GM18858 (cell line): ENCODE measurements around the gene ZAR1L.
"Not testable (repeated sequence)": the region's sequence is repeated elsewhere in the genome, so short reads cannot be mapped to it uniquely, and the experiment has no call there.

Experiments used
- ATAC-seq: cut with Tn5 transposase; IDR thresholded peaks from one replicate; pipeline ENCODE4 v1.9.1; 2021; ENCODE audit not compliant: unreplicated experiment

Gene ZAR1L, protein sequence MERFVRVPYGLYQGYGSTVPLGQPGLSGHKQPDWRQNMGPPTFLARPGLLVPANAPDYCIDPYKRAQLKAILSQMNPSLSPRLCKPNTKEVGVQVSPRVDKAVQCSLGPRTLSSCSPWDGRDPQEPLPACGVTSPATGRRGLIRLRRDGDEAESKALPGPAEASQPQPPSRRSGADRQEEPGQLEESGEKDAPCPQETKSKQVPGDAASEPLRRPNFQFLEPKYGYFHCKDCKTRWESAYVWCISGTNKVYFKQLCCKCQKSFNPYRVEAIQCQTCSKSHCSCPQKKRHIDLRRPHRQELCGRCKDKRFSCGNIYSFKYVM

DNA sequence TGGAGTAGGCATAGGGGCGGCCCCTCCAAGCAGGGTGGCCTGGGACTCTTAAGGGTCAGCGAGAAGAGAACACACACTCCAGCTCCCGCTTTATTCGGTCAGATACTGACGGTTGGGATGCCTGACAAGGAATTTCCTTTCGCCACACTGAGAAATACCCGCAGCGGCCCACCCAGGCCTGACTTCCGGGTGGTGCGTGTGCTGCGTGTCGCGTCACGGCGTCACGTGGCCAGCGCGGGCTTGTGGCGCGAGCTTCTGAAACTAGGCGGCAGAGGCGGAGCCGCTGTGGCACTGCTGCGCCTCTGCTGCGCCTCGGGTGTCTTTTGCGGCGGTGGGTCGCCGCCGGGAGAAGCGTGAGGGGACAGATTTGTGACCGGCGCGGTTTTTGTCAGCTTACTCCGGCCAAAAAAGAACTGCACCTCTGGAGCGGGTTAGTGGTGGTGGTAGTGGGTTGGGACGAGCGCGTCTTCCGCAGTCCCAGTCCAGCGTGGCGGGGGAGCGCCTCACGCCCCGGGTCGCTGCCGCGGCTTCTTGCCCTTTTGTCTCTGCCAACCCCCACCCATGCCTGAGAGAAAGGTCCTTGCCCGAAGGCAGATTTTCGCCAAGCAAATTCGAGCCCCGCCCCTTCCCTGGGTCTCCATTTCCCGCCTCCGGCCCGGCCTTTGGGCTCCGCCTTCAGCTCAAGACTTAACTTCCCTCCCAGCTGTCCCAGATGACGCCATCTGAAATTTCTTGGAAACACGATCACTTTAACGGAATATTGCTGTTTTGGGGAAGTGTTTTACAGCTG lies at the start of gene ZAR1L, which contains the start of gene BRCA2:
Gene ZAR1L (minus strand): TSS at position 126 of the 790 bp plus-strand sequence. CDS start 3,438 bp downstream, outside the sequence.
Gene BRCA2 (plus strand): TSS at position 271 of the 790 bp plus-strand sequence. CDS start 953 bp downstream, outside the sequence.
- ATAC-seq: peak; percentile 89

DNA sequence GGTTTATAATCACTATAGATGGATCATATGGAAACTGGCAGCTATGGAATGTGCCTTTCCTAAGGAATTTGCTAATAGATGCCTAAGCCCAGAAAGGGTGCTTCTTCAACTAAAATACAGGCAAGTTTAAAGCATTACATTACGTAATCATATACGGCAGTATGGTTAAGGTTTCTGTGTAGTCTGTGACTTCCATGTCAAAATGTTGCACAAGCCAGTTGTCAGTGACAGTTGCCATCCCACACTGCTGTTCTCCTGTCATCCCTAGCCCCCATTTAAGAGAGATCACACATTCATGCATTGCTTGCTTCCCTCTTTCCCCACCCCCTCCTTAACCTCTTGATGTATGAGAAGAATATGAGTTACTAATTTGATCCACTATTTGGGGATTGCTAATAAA lies 47.4 kb upstream of the ZAR1L start:
- ATAC-seq: no peak

DNA sequence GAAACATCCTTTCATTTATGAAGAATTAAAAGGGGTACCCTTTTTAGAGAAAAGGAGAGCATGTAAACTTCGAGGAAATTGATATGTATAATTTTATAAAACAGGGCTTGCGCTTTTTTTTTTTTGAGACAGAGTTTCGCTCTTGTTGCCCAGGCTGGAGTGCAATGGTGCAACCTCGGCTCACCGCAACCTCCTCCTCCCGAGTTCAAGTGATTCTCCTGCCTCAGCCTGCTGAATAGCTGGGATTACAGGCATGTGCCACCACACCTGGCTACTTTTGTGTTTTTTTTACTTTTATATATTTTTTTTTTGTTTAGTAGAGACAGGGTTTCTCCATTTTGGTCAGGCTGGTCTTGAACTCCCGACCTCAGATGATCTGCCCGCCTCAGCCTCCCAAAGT lies 40.8 kb upstream of the ZAR1L start:
- ATAC-seq: not testable (repeated sequence)

DNA sequence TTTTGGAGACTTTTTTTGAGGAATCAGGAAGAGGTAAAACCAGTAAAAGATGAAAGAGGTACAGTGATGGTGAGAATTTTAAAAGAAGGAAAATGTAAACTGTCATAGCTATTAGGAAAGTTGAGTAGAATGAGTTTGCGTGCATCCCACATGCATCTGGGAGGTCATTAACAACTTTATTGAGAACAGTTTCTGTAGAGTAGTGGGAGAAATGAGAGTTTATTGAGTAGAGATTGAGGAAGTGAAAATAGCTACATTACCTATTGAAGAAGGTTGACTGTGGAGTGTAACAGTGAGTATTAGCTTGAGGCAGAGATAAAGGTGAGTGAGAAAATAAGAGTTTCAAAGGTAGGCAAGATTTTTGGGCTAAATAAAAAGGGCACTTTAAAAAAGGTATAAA lies 38.9 kb upstream of the ZAR1L start:
- ATAC-seq: peak; percentile 68

DNA sequence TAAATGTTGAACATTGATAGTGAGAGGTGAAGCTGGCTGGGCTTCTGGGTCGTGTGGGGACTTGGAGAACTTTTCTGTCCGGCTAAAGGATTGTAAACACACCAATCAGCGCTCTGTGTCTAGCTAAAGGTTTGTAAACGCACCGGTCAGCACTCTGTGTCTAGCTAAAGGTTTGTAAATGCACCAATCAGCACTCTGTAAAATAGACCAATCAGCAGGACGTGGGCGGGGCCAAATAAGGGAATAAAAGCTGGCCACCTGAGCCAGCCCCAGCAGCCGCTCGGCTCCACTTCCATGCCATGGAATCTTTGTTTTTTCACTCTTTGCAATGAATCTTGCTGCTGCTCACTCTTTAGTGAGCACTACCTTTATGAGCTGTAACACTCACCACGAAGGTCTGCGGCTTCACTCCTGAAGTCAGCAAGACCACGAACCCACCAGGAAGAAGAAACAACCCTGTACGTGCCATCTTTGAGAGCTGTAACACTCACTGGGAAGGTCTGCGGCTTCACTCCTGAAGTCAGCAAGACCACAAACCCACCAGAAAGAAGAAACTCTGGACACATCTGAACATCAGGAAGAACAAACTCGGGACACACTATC lies 35.8 kb upstream of the ZAR1L start:
- ATAC-seq: not testable (repeated sequence)

DNA sequence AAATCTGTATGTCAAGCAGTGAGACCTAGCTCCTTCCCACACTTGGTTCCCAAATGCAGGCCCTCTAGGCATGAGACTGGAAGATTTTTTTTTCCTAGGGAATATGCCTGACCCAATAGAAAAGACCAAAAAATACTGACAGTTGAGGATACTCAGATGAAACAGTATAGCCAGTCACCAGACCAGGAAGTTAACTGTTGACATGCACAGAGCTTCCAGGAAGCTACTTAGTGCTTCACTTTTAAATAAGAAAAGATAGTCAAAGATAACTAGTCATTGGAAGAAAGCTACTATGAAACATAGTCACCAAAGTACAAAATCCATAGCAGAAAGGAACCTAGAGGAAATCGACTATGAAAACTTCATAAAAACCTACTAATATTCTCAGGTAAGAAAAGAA lies 32.5 kb upstream of the ZAR1L start:
- no peak for ATAC-seq

DNA sequence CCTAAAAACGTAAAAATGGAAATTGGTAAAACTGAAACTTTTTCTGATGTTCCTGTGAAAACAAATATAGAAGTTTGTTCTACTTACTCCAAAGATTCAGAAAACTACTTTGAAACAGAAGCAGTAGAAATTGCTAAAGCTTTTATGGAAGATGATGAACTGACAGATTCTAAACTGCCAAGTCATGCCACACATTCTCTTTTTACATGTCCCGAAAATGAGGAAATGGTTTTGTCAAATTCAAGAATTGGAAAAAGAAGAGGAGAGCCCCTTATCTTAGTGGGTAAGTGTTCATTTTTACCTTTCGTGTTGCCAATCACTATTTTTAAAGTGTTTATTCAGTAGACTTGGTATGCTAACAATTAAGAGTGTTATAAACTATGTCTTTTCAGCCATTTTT lies 25.8 kb upstream of the ZAR1L start:
- no peak for ATAC-seq

DNA sequence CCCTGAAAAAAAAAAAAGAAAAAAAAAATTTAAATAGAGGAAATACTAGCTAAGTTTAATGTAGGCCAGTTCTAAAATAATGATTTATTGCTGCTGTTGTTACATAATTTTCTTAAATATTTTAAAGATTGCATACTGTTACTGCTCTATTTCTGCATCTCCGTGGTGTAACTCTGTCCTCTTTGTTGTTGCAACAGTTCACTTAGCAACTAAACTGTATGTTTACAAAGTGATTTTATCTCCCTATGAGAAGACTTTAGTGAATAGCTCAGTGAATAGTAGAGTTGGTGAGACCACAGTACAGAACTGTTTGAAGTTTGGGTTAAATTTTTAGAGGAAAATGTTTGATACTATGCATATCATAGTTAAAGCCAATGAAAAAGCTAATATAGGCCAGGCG lies 19.5 kb upstream of the ZAR1L start:
- no peak for ATAC-seq

DNA sequence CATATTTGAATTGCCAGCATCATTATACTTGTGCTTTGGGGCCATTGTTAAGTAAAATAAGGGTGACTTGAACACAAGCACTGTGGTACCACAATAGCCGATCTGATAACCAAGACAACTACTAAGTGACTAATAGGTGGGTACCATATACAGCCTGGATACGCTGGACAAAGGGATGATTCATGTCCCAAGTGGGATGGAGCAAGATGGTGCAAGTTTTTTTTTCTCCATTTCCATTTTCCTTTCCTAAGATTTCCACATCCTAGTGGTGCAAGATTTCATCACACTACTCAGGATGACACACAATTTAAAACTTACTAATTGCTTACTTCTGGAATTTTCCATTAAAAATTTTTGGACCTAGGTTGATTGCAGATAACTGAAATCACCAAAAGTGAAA lies 15.3 kb upstream of the ZAR1L start:
- no peak for ATAC-seq

DNA sequence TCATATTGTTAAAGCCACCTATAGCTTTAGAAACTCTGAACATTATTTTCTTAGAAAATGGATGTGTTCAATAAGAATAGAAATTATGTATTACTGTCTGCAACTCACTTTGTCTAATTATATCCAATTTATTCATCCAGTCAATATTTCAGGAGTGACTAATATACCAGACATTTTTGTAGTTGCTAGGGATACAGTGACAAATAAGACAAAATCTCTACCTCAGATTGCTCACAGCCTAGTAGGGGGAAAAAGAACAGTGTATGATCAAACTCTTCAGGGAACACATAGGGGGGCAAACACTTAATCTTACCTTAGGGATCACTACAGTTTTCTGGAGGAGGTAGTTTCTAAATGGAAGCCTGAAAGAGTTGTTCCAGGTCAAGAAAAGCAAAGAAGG lies 8.7 kb upstream of the ZAR1L start:
- no peak for ATAC-seq

DNA sequence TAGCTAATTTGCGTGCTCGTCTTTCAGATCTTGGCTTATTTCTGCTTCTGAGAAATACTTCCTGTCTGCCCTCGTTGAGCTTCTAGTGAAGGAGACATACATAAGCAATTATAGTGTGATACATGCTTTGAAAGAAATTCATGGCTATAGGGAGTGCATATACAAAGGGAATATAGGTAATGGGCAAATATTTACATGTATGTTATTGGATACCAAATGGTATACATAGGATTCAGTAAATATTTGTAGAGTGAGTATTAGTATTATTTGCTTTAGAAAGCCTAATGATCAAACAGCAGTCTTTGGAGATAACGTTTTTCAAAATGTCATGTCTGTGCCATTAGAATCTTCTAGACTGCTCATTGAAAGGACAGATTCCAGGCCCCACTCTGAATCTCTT lies 5.4 kb upstream of the ZAR1L start:
- ATAC-seq: no peak

DNA sequence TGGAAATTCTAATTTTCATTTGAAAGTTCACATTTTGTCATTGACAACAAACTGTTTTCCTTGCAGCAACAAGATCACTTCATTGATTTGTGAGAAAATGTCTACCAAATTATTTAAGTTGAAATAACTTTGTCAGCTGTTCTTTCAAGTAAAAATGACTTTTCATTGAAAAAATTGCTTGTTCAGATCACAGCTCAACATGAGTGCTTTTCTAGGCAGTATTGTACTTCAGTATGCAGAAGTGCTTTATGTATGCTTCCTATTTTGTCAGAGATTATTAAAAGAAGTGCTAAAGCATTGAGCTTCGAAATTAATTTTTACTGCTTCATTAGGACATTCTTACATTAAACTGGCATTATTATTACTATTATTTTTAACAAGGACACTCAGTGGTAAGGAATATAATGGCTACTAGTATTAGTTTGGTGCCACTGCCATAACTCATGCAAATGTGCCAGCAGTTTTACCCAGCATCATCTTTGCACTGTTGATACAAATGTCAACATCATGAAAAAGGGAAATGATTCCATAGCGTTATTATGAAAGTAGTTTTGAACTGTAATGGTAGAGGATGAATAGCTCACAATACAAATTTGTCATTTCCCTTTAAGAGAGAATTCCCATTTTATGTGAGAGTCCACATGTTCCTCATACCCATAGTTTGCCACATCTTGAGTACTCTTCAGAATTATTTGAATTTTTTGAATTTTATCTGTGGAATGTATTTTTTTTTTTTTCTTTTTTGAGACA lies 2.7 kb upstream of the ZAR1L start:
- ATAC-seq: no peak

DNA sequence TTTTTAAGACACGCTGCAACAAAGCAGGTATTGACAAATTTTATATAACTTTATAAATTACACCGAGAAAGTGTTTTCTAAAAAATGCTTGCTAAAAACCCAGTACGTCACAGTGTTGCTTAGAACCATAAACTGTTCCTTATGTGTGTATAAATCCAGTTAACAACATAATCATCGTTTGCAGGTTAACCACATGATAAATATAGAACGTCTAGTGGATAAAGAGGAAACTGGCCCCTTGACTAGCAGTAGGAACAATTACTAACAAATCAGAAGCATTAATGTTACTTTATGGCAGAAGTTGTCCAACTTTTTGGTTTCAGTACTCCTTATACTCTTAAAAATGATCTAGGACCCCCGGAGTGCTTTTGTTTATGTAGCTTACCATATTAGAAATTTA lies 1.3 kb upstream of the ZAR1L start:
- no peak for ATAC-seq

DNA sequence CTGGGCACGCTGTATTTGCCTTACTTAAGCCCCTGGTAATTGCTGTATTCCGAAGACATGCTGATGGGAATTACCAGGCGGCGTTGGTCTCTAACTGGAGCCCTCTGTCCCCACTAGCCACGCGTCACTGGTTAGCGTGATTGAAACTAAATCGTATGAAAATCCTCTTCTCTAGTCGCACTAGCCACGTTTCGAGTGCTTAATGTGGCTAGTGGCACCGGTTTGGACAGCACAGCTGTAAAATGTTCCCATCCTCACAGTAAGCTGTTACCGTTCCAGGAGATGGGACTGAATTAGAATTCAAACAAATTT lies 821 bp upstream of the ZAR1L start:
- ATAC-seq: peak; percentile 40

DNA sequence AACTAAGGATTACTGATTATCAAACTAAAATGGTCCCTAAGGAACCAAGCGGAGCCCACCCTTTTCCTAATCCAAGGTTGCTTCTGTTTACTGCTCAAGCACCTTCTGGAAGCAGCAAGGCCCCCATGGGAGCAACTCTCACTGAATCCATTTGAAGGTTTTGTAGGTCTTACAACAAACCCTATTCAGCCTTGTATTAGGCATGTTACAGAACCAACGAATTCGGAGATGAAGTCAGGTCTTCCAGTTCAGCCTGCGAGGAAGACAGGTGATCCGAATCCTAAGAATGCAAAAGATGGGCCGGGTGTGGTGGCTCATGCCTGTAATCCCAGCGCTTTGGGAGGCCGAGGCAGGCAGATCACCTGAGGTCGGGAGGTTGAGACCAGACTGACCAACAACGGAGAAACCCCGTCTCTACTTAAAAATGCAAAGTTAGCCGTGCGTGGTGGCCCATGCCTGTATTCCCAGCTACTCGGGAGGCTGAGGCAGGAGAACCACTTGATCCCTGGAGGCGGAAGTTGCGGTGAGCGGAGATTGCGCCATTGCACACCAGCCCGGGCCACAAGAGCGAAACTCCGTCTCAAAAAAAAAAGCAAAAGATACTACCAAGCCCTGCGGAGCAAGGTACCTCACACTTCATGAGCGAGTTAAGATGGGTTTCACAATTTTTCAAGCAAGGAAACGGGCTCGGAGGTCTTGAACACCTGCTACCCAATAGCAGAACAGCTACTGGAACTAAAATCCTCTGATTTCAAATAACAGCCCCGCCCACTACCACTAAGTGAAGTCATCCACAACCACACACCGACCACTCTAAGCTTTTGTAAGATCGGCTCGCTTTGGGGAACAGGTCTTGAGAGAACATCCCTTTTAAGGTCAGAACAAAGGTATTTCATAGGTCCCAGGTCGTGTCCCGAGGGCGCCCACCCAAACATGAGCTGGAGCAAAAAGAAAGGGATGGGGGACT lies 609 bp downstream of the ZAR1L start:
- ATAC-seq: peak; percentile 13

DNA sequence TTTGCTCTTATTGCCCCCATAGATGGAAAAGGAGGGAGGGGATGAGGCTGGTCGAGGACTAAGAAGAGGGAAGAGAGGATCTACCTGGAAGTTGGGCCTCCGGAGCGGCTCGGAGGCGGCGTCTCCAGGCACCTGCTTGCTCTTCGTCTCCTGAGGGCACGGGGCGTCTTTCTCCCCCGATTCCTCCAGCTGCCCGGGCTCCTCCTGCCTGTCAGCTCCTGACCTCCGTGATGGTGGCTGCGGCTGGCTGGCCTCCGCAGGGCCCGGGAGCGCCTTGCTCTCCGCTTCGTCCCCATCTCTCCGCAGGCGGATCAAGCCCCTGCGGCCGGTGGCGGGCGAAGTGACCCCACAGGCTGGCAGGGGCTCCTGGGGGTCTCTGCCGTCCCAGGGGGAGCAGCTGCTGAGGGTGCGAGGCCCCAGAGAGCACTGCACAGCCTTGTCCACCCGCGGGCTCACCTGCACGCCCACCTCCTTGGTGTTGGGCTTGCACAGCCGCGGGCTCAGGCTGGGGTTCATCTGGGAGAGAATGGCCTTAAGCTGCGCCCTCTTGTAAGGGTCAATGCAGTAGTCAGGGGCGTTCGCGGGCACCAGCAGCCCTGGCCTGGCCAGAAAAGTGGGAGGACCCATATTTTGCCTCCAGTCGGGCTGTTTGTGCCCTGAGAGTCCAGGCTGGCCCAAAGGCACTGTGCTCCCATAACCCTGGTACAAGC lies 3.8 kb downstream of the ZAR1L start:
- ATAC-seq: no peak

DNA sequence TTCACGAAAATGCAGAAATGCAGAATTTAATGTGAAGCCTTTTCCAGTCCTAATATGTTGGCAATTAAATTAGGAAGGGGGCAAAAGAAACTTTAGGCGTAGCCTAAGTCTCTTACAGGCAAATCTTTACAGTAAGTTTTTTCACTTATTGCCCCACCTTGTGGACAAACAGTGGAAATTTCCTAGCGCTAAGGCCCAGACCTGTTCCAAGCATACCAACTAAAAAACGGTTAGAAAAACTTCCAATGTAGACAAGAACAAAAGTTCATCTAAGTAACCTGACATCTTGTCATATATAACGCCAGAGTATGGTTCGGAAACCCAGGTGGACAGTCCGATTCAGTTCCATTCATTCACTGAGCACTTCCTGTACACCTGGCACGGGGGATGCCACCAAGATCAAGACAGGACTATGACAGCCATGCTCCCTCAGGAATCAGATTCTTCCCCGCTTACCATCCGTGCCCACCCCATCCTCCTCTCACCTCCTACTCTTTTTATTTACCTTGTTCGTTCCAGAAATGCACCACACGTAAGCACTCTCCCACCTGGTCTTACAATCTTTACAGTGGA lies 4.9 kb downstream of the ZAR1L start:
- ATAC-seq: peak; percentile 70

DNA sequence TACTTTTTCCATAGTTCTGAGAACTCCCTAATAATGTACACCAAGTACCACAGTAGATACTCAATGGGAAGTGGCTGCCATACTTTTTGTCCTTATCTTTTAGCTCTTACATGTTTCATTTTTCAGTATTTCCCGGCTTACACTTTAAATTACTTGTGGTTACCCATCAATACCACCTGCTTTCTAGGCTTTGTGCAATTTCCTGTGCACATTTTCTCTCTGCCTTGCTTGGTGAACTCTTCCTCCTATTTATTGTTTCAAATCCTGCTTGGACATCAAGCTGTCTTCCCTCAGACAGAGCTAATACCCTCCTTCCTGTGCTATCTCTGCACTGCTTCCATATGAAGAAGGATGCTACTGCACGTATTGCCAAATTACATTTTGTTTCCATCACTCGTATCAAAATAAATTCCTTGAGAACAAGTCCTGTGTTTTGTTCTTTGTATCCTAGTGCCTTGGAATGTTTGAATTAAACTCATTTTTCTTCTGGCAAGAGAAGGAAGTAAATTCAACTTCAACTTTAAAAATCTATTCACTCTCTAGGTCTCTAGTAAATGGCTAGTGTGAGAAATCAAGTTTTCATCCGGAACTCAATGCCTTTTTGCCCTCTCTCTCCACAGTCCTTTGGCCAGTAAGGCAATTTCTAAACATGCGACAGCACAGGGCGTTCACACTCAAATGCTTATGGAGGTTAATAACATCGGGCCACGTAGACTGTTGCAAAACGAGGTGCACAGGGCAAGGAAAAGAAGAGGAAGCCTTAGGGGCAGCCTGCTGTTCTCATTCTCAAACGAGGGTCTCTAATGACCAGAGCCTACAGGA lies 5.6 kb downstream of the ZAR1L start:
- peak; percentile 10 for ATAC-seq
